HepG2 (cell line): Measurements from ENCODE around the gene HSD11B2. TPM values are rescaled to one million over a fixed set of nuclear protein-coding genes. Genes with fewer than 3 reads are reported as not detected.

Experiments
- CREB1 ChIP-seq, 2 experiments: fragments of 450-650 bp in 1 of 2; IDR thresholded peaks; 2 replicates each; pipeline ENCODE4 v1.6.1; 2016 to 2017; ENCODE audit warnings: control low read depth in 1 of 2, mild to moderate bottlenecking in 1 of 2, missing compliant biosample characterization in 1 of 2, missing genetic modification characterization in 1 of 2
- DMAP1 ChIP-seq: IDR thresholded peaks from 2 replicates; pipeline ENCODE4 v1.6.1; 2016
- FOSL2 ChIP-seq: sonication (generic); formaldehyde crosslinking; IDR thresholded peaks from 2 replicates; pipeline ENCODE4 v1.4.0; 2020; ENCODE audit warnings: missing genetic modification reagents
- GATAD1 ChIP-seq: IDR thresholded peaks from 2 replicates; pipeline ENCODE4 v1.6.1; 2016; ENCODE audit warnings: missing genetic modification reagents, missing compliant biosample characterization
- JDP2 ChIP-seq: sonication (generic); formaldehyde crosslinking; IDR thresholded peaks from 2 replicates; pipeline ENCODE4 v1.8.1; 2022; ENCODE audit warnings: missing genetic modification reagents, borderline replicate concordance
- KAT7 ChIP-seq: IDR thresholded peaks from 2 replicates; pipeline ENCODE4 v1.6.1; 2018; ENCODE audit warnings: borderline replicate concordance, missing compliant biosample characterization
- KLF16 ChIP-seq, 2 experiments: sonication (generic) in 1 of 2; formaldehyde crosslinking in 1 of 2; IDR thresholded peaks; 2 replicates each; pipeline versions ENCODE4 v1.6.1 to v1.8.0; 2016 to 2023; ENCODE audit warnings: missing genetic modification reagents in 2 of 2, missing compliant biosample characterization in 1 of 2
- PAWR ChIP-seq: sonication (generic); formaldehyde crosslinking; IDR thresholded peaks from 2 replicates; pipeline ENCODE4 v1.4.0; 2020; ENCODE audit warnings: missing genetic modification reagents, mild to moderate bottlenecking, borderline replicate concordance
- PITX1 ChIP-seq: sonication (generic); formaldehyde crosslinking; IDR thresholded peaks from 2 replicates; pipeline ENCODE4 v1.5.1; 2020; ENCODE audit warnings: mild to moderate bottlenecking, missing genetic modification reagents
- PLSCR1 ChIP-seq: sonication (generic); formaldehyde crosslinking; IDR thresholded peaks from 2 replicates; pipeline ENCODE4 v1.5.0; 2020; ENCODE audit warnings: missing genetic modification reagents, mild to moderate bottlenecking, borderline replicate concordance
- RBAK ChIP-seq: sonication (generic); formaldehyde crosslinking; IDR thresholded peaks from 2 replicates; pipeline ENCODE4 v1.5.1; 2020; ENCODE audit warnings: mild to moderate bottlenecking, missing genetic modification reagents
- SIN3B ChIP-seq: fragments of 150-350 bp; IDR thresholded peaks from 2 replicates; pipeline ENCODE4 v1.6.1; 2014; ENCODE audit warnings: low read length
- TP53 ChIP-seq: sonication (generic); formaldehyde crosslinking; conservative IDR thresholded peaks from 2 replicates; pipeline ENCODE4 v1.4.0; 2020; ENCODE audit warnings: missing genetic modification reagents
- ZBTB1 ChIP-seq: sonication (generic); formaldehyde crosslinking; IDR thresholded peaks from 2 replicates; pipeline ENCODE4 v1.4.0; 2020; ENCODE audit warnings: missing genetic modification reagents, borderline replicate concordance
- ZBTB25 ChIP-seq: IDR thresholded peaks from 2 replicates; pipeline ENCODE4 v1.6.1; 2018; ENCODE audit warnings: missing genetic modification reagents
- ZC3H13 ChIP-seq: sonication (generic); formaldehyde crosslinking; IDR thresholded peaks from 2 replicates; pipeline ENCODE4 v1.8.1; 2023; ENCODE audit warnings: mild to moderate bottlenecking, missing genetic modification reagents, moderate library complexity
- ZEB1 ChIP-seq: IDR thresholded peaks from 2 replicates; pipeline ENCODE4 v1.6.1; 2012; ENCODE audit warnings: mild to moderate bottlenecking, low read depth, inconsistent platforms; ENCODE audit not compliant: insufficient replicate concordance
- ZNF260 ChIP-seq: sonication (generic); formaldehyde crosslinking; IDR thresholded peaks from 2 replicates; pipeline ENCODE4 v1.4.0; 2020; ENCODE audit warnings: missing genetic modification reagents, low read depth, mild to moderate bottlenecking, borderline replicate concordance
- ZNF280D ChIP-seq: sonication (generic); formaldehyde crosslinking; IDR thresholded peaks from 2 replicates; pipeline ENCODE4 v1.5.1; 2020; ENCODE audit warnings: mild to moderate bottlenecking, missing genetic modification reagents
- ZNF432 ChIP-seq: sonication (generic); formaldehyde crosslinking; IDR thresholded peaks from 2 replicates; pipeline ENCODE4 v1.5.0; 2020; ENCODE audit warnings: missing genetic modification reagents, mild to moderate bottlenecking, borderline replicate concordance
- ZNF512 ChIP-seq: sonication (generic); formaldehyde crosslinking; IDR thresholded peaks from 2 replicates; pipeline ENCODE4 v1.4.0; 2020; ENCODE audit warnings: mild to moderate bottlenecking, missing genetic modification reagents
- ZNF569 ChIP-seq: sonication (generic); formaldehyde crosslinking; IDR thresholded peaks from 2 replicates; pipeline ENCODE4 v1.5.0; 2020; ENCODE audit warnings: mild to moderate bottlenecking, missing genetic modification reagents, moderate library complexity, borderline replicate concordance
- ZNF598 ChIP-seq: sonication (generic); formaldehyde crosslinking; IDR thresholded peaks from 2 replicates; pipeline ENCODE4 v1.5.1; 2020; ENCODE audit warnings: mild to moderate bottlenecking, missing genetic modification reagents, borderline replicate concordance
- polyA plus RNA-seq, 8 experiments: library from polyadenylated mRNA; depleted of rRNA in 3 of 8; stranded (reverse) in 7 of 8; unstranded in 1 of 8; fragments of >200 nt; fragmentation: Illumina TruSeq in 4 of 8; extraction: Trizol in 4 of 8; gene quantifications; 2 replicates each; pipeline versions ENCODE4 v1.2.1 to v1.2.3, GENCODE V29; 2011 to 2016; ENCODE audit warnings: low read depth in 4 of 8, missing spikeins in 1 of 8, mixed read lengths in 1 of 8; ENCODE audit not compliant: insufficient read depth in 1 of 8
- total RNA-seq, 5 experiments: library from RNA; depleted of rRNA; stranded (reverse); fragments of >200 nt; fragmentation: Illumina TruSeq; extraction: Trizol; gene quantifications; 2 replicates each; pipeline ENCODE4 v1.2.3, GENCODE V29; 2016; ENCODE audit warnings: low read depth in 1 of 5

Gene HSD11B2
- total and polyA plus RNA-seq, 2 of the 13 experiments (the other 11 are each of a cell fraction or from before 2014, with no cell fraction given) = 8.9 to 13.6 TPM

GRCh38 chr16:67480833-67481560 is 50.1 kb downstream of the HSD11B2 start, which contains the start of gene ATP6V0D1 (continued):
- no peak for TF ChIP-seq ZEB1
- peak; percentile 62 for TF ChIP-seq FOSL2 (CRISPR knock-in tag)
- no peak for TF ChIP-seq RBAK (CRISPR knock-in tag)
- TF ChIP-seq ZNF512 (CRISPR knock-in tag) = peak; percentile 69; the same call in 1 of the 2 replicates
- peak; percentile 14; the same call in 1 of the 2 replicates for TF ChIP-seq PITX1 (CRISPR knock-in tag)
- TF ChIP-seq JDP2 (CRISPR knock-in tag) = no peak
- peak; percentile 96 for TF ChIP-seq ZNF598 (CRISPR knock-in tag)
- TF ChIP-seq GATAD1 (CRISPR knock-in tag) = peak; percentile 99
- TF ChIP-seq ZNF569 (CRISPR knock-in tag) = no peak
- TF ChIP-seq ZNF432 = no peak
- TF ChIP-seq DMAP1 (CRISPR knock-in tag) = peak; percentile 77; the same call in 1 of the 2 replicates
- no peak for TF ChIP-seq SIN3B
- no peak for TF ChIP-seq PLSCR1
- TF ChIP-seq ZC3H13 (CRISPR knock-in tag) = peak; percentile 45; the same call in 1 of the 2 replicates
- TF ChIP-seq ZNF260 (CRISPR knock-in tag) = 0 out of 2 replicates have a peak, but pooled peaks have one; percentile 69
- TF ChIP-seq KAT7 (CRISPR knock-in tag) = peak; percentile 17; the same call in 1 of the 2 replicates
- no peak for TF ChIP-seq ZNF280D (CRISPR knock-in tag)
- TF ChIP-seq PAWR = 0 out of 2 replicates have a peak, but pooled peaks have one; percentile 31
- TF ChIP-seq TP53 (CRISPR knock-in tag) = peak; percentile 38
- peak; percentile 98 for TF ChIP-seq ZBTB25 (CRISPR knock-in tag)
- TF ChIP-seq ZBTB1 (CRISPR knock-in tag) = peak; percentile 21; the same call in 1 of the 2 replicates
- peak in 1 of 2 experiments; percentile 99; a peak in 2 of 4 replicates for TF ChIP-seq KLF16 (CRISPR knock-in tag; IDR thresholded peaks at IDR 0.05)
- peak; percentile 95 for TF ChIP-seq CREB1 (IDR thresholded peaks at IDR 0.05)
- TF ChIP-seq CREB1 (CRISPR knock-in tag; IDR thresholded peaks at IDR 0.05) = peak; percentile 87
